HG03135 (cell line): Measurements from ENCODE around the gene BRD9.
A peak's percentile ranks its signal among the peaks of the same experiment; 100 is the strongest.
"Not testable (repeated sequence)": the region's sequence is repeated elsewhere in the genome, so short reads cannot be mapped to it uniquely, and the experiment has no call there.

Experiments
- ATAC-seq: cut with Tn5 transposase; IDR thresholded peaks from one replicate; pipeline ENCODE4 v1.9.1; 2021; ENCODE audit warnings: mild to moderate bottlenecking, moderate library complexity; ENCODE audit not compliant: unreplicated experiment

The BRD9 gene

DNA sequence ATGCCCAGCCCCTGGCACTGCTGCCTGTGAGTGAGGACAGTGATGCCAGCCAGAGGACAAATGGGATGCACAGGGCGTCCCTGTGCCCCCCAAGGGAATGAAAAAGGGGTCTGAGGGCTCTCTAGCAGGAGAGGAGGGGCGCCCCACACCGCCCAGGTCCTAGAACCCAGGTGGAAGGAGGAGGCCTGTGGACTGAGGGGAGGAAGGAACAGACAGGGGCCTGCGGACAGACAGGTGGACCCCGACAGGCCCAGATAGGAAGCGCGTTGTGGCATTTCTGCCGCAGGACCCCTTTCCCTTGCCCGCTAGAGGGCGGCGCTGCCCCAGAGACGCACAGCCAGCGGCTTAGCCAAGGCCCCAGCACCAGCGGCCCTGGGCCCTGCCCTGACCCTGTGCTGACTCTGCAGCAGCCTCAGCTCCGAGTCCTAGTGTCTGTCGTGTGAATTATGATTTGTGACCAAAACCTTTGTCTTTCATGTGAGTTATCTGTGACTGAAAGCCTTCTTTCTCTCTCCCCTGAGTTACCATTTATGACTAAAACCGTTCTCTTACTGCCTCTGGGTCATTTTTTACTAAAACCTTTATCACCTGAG, 30.8 kb upstream of the BRD9 start:
- ATAC-seq: peak; percentile 78

- no peak for ATAC-seq
Observed at GRCh38 chr5:922436-923280, 30.1 kb upstream of the BRD9 start.

DNA sequence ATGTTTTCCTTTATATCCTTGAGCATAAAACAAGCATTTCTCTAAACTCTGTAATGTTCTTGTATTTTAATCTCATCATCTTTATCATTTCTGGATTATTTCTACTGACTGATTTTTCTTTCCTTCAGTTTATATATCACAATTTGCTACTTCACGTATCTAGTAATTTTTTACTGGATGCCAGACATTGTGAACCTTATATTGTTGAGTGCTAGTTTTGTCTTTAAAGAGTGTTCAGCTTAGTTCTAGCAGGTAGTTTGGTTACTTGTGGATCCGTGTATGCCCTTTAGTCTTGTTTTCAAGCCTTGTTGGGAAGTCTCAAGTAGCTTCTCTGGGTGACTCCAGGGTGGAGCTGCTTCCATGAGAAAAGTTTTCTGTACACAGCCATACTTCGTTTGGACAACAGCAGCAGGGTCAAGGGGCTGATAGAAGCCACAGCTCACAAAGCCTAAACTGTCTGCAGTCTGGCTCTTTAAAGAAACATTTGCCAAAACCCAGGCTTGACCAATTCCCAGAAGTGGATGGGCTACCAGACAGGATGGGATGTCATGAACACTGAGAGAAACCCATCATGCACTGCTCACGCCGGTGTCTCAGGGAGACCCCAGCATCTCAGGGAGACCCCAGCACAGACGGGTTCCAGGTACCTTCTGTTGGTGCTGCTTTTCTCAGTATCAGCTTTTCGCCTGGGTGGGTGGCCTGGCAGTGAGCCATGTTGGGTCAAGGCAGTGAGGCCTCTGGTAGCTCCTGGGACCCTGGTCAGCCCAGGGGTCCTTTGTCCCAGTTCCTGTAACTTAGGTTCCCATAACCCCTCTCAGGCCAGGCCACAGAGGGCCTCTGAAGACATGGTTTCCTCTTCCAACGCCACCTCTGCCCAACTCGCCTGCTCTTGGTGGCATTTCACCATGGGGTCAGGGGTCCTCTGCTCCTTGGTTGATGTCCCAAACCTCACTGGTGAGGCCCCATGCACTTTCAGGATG, 29.1 kb upstream of the BRD9 start:
- ATAC-seq: no peak

- no peak for ATAC-seq
Observed at GRCh38 chr5:920321-920720, 27.7 kb upstream of the BRD9 start.

GRCh38 chr5:919356-920000, 26.9 kb upstream of the BRD9 start:
- ATAC-seq: no peak

DNA sequence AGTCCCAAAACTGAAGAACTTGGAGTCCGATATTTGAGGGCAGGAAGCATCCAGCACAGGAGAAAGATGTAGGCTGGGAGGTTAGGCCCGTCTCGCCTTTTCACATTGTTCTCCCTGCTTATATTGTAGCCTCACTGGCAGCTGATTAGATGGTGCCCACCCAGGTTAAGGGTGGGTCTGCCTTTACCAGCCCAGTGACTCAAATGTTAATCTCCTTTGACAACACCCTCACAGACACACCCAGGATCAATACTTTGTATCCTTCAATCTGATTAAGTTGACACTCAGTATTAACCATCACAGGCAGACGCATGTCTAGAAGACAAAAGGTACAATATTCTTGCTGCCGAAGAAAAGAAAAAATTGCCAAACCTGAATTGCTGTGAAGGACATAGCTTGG, 26.1 kb upstream of the BRD9 start:
- not testable (repeated sequence) for ATAC-seq

- no peak for ATAC-seq
Observed at GRCh38 chr5:916441-917293, 24.1 kb upstream of the BRD9 start.

- no peak for ATAC-seq
Observed at GRCh38 chr5:915946-916345, 23.3 kb upstream of the BRD9 start.

- ATAC-seq: not testable (repeated sequence)
Observed at GRCh38 chr5:915346-915745, 22.7 kb upstream of the BRD9 start.

DNA sequence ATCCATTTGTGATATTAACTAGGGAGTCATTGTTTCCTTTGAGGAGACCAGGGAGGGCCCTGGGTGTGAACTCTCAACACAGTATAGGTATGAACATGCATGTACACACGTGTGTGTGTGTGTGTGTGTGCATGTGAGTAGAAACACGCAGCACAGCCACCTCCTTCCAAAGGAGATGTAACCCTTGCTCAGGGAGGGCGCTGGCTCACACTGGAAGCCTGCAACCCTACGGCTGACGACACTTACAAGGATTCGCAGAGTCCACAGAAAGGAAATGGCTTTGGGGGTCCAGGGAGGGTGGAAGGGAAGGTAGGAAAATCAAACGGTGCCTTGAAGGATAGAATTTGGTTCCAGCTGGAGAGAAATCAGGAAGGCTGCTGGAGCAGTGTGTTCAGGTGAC, 22.0 kb upstream of the BRD9 start:
- ATAC-seq: no peak

DNA sequence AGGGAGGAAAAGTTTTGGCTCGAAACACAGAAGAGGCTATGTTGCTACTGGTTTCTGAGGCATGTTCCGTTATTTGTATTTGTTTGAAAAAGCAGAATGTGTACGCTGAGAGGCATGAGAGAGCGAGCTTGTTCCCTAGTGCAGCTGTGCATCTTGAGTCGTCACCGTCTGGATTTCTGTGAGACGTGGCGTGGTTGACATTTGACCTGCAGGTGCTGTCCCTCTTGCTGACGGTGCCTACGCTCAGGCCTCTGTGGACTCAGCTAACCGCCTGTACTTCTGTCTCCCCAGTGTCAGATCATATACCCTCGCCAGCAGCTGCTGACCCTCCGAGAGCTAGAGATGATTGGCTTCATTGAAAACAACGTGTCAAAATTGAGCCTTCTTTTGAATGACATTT, 21.6 kb upstream of the BRD9 start:
- no peak for ATAC-seq

DNA sequence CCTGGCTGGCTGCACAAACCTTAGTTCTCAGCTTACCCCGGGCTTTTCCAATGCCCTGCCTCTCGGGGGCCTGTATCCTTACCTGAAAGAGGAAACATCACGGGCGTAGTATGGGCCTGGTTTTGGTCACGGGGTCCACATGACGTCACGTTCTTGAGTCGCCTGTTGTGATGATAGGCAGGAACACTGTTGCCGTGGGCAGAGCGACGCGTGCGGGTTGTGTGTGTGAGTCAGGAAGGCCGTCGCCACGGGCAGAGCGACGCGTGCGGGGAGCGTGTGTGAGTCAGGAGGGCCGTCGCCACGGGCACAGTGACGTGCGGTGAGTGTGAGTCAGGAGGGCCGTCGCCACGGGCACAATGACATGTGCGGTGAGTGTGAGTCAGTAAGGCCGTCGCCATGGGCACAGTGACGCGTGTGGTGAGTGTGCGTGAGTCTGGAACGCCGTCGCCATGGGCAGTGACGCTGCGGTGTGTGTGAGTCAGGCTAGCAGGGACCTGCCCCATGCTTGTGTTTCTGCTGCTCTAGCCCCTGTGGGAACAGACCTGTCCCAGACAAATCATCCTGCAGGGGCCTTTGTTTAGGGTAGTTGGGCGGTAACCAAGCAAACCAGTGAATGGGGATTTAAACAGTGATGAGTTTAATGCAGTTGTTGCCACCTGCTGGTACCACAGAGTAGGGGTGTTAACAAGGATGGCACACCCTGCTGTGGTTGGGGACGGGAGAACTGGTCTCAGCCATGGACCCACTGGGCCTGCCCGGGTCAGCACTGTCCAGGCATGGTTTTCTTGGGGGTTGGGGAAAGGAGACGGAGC, 19.9 kb upstream of the BRD9 start:
- ATAC-seq: no peak

- ATAC-seq: no peak
Observed at GRCh38 chr5:911601-912000, 19.0 kb upstream of the BRD9 start.

- ATAC-seq: no peak
Observed at GRCh38 chr5:910769-911160, 18.2 kb upstream of the BRD9 start.

- no peak for ATAC-seq
Observed at GRCh38 chr5:909994-910768, 17.6 kb upstream of the BRD9 start.

- no peak for ATAC-seq
Observed at GRCh38 chr5:909086-909485, 16.5 kb upstream of the BRD9 start.

- no peak for ATAC-seq
Observed at GRCh38 chr5:908172-908571, 15.6 kb upstream of the BRD9 start.

DNA sequence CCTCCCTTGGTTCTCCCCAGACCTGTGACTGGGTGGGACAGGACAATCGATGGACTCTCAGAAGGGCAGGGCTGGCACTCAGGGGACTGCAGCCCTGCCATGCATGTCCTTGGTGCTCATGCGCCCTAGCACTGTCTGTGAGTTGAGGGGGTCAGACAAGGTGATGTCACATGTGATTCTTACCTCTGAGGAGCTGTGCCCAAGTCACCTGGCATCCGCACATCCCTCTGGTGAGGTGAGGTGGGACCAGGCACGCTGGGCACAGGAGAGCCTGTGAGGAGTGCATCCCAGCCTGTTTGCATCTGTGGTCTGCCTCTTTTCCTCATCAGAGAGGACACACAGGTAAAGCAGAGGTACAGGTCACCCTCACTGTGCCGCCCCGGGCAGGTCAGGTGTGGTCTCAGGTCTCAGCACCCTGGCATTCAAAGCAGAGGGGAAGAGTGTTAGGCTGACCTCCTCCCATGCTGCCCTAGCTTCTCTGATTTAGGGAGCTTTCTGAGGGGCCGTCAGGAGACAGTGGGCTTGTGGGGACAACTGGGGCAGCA, 14.8 kb upstream of the BRD9 start:
- no peak for ATAC-seq
